ENCODE results near the gene GRXCR1.

DNA sequence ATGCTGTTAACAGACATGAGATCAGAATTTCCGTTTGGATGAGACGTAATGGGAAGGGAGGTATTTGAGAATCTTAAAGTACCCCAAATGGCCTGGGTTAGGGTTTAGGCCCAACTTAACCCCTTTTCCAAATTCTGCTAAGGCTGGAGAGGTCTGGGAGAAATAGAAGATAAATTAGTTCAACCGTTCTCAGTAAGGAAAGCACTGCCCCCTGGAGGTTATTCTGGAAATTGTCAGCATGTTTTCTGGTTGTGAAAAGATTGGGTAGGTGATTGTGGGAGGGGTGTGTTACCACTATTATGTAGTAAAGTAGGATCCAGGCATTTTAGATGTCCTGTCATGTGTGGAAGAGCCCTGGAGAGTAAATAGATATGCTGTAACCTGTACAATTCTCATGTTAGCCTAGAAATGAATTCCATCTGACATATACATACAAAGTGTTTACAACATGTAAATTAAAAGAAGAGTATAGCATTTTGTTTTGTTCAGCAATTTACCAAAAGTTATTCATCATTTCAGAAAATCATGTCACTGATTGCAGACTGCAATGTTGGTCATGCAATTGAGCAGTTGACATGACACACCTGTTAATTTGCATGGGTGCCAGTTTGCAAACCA, 26.8 kb upstream of the GRXCR1 start:
- no peak for TF ChIP-seq ZNF670 (tag by site-specific recombination; IDR thresholded peaks at IDR 0.05; ENCODE audit: low read depth)
- TF ChIP-seq CTCF (tag by site-specific recombination; IDR thresholded peaks at IDR 0.05), result no peak
- TF ChIP-seq ZNF785 (tag by site-specific recombination; IDR thresholded peaks at IDR 0.05), result no peak
- no peak for TF ChIP-seq ZNF626 (tag by site-specific recombination; IDR thresholded peaks at IDR 0.05)
- TF ChIP-seq ZXDB (tag by site-specific recombination; IDR thresholded peaks at IDR 0.05), result no peak
- TF ChIP-seq FEZF1 (tag by site-specific recombination; IDR thresholded peaks at IDR 0.05), result no peak
- TF ChIP-seq, protein P1, sequence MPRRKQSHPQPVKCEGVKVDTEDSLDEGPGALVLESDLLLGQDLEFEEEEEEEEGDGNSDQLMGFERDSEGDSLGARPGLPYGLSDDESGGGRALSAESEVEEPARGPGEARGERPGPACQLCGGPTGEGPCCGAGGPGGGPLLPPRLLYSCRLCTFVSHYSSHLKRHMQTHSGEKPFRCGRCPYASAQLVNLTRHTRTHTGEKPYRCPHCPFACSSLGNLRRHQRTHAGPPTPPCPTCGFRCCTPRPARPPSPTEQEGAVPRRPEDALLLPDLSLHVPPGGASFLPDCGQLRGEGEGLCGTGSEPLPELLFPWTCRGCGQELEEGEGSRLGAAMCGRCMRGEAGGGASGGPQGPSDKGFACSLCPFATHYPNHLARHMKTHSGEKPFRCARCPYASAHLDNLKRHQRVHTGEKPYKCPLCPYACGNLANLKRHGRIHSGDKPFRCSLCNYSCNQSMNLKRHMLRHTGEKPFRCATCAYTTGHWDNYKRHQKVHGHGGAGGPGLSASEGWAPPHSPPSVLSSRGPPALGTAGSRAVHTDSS (tag by site-specific recombination; IDR thresholded peaks at IDR 0.05), result no peak
- no peak for TF ChIP-seq ZNF335 (tag by site-specific recombination; conservative IDR thresholded peaks at IDR 0.05)

Measured in HEK293 (cell line).